Progenitor cell of endocrine pancreas (in vitro differentiated cells): ENCODE data around the gene PHF19. TPM values are rescaled to one million over a fixed set of nuclear protein-coding genes. Genes with fewer than 3 reads are reported as not detected.

Source experiments
- DNase-seq: peaks from one replicate; pipeline ENCODE4 v3.0.0; 2021; ENCODE audit warnings: low spot score; ENCODE audit not compliant: unreplicated experiment
- H3K27ac Mint-ChIP-seq: 2 replicates; pipeline ENCODE4 v1.8.0; 2021; ENCODE audit warnings: mild to moderate bottlenecking, moderate library complexity, mixed read lengths
- H3K27me3 Mint-ChIP-seq: 2 replicates; pipeline ENCODE4 v1.8.0; 2021; ENCODE audit warnings: mixed read lengths
- H3K36me3 Mint-ChIP-seq: 2 replicates; pipeline ENCODE4 v1.8.0; 2022; ENCODE audit warnings: mixed read lengths; ENCODE audit not compliant: insufficient read depth
- H3K4me1 Mint-ChIP-seq: 2 replicates; pipeline ENCODE4 v1.8.0; 2021; ENCODE audit warnings: low read depth, mixed read lengths
- H3K4me3 Mint-ChIP-seq: 2 replicates; pipeline ENCODE4 v1.8.0; 2021; ENCODE audit warnings: low read depth, mild to moderate bottlenecking, moderate library complexity, mixed read lengths
- H3K9me3 Mint-ChIP-seq: 2 replicates; pipeline ENCODE4 v1.8.0; 2021; ENCODE audit warnings: low read depth, mixed read lengths
- total RNA-seq: library from RNA; stranded (reverse); gene quantifications from 2 replicates; pipeline ENCODE4 v1.2.1, GENCODE V29; 2021
- TF ChIP-seq, protein P1 (sequence below): fragments of 200-600 bp; sonication (generic); IDR thresholded peaks from one replicate; pipeline ENCODE4 v1.5.0; 2021; ENCODE audit warnings: antibody characterized with exemption, mild to moderate bottlenecking; ENCODE audit not compliant: unreplicated experiment

Gene PHF19
- total RNA-seq, 1 donor from 2014 or later, result 27.2 TPM

DNA sequence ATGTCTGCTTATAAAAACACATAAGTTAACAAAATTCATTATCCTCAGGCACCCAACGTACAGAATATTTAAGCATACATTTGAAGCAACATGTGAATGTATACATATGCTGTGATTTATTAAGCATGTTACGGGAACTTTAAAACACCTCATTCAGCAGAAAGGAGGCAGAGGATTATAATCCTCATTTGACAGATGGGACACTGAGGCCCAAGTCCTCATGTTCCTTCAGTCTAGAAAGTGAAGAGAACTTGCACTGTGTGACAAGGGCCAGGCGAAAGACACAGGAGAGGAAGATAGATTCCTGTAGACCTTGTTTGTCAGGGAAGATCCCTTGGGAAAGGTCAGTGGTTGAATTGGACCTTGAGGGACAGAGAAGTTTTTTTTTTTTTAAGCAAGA, 26.7 kb downstream of the PHF19 start:
- Mint-ChIP-seq H3K36me3 (no peaks in the 10 kb centered on the region), H3K27me3 (no peaks in the 10 kb centered on the region), H3K4me1 (peaks cover 15% of the 10 kb centered on the region), H3K4me3 (no peak overlapping the region), H3K9me3 (no peaks in the 10 kb centered on the region), H3K27ac (no peak overlapping the region)
- TF ChIP-seq, protein P1, sequence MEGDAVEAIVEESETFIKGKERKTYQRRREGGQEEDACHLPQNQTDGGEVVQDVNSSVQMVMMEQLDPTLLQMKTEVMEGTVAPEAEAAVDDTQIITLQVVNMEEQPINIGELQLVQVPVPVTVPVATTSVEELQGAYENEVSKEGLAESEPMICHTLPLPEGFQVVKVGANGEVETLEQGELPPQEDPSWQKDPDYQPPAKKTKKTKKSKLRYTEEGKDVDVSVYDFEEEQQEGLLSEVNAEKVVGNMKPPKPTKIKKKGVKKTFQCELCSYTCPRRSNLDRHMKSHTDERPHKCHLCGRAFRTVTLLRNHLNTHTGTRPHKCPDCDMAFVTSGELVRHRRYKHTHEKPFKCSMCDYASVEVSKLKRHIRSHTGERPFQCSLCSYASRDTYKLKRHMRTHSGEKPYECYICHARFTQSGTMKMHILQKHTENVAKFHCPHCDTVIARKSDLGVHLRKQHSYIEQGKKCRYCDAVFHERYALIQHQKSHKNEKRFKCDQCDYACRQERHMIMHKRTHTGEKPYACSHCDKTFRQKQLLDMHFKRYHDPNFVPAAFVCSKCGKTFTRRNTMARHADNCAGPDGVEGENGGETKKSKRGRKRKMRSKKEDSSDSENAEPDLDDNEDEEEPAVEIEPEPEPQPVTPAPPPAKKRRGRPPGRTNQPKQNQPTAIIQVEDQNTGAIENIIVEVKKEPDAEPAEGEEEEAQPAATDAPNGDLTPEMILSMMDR, result no peak
- DNase-seq, result no peak

DNA sequence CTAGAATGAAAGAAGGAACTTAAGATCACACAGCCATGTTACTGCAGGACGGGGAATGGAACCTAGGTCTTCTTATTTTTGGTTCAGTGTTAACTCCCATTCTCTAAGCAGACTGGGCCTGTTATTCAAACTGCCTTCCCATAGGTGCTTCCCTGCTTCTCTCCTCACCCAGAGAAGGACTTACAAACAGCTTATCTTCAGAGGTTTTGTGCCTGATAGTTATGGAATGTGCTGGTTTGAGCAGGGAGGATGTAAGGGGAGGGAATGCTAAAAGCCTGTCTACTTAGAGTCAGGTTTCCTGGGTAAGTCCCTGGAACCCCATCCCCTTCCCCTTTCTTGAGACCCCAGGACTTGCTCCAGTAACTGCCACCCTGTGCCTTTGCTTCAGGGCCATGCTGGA, 30.1 kb downstream of the PHF19 start:
- peaks cover 20% of the 10 kb centered on the region for H3K4me1 Mint-ChIP-seq
- DNase-seq, result no peak
- H3K9me3 Mint-ChIP-seq, result no peaks in the 10 kb centered on the region
- peaks cover 3% of the 10 kb centered on the region for H3K36me3 Mint-ChIP-seq
- no peak overlapping the region for H3K4me3 Mint-ChIP-seq
- TF ChIP-seq, protein P1, result no peak
- no peaks in the 10 kb centered on the region for H3K27me3 Mint-ChIP-seq
- H3K27ac Mint-ChIP-seq, result peak overlapping the region; percentile 70

DNA sequence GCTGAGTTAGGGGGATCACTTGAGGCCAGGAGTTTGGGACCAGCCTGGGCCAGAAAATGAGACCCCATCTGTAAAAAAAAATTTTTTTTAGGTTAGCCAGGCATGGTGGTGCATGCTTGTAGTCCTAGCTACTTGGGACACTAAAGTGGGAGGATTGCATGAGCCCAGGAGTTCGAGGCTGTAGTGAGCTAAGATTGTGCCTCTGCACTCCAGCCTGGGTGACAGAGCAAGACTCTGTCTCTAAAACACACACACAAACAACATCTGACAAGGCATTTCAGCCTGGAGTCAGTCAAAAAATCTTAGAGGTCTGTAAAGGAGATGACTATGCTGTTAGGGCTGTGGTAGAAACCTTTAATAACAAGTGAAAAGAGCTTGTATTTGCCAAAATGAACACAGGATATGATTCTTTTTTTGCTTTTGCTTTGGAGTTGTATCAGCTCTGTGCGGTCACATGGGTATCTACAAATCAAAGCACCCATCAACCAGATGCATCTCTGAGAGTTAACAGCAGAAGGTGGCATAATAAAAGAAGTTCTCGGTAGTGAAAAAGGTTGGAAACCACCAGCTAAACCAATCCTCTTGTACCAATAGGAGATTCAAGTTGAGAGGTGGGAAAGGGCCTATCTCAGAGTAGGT, 30.6 kb downstream of the PHF19 start:
- DNase-seq, result no peak
- peaks cover 25% of the 10 kb centered on the region for H3K4me1 Mint-ChIP-seq
- no peaks in the 10 kb centered on the region for H3K9me3 Mint-ChIP-seq
- peaks cover 8% of the 10 kb centered on the region for H3K36me3 Mint-ChIP-seq
- H3K4me3 Mint-ChIP-seq, result no peak overlapping the region
- TF ChIP-seq, protein P1, result no peak
- no peak overlapping the region for H3K27ac Mint-ChIP-seq
- no peaks in the 10 kb centered on the region for H3K27me3 Mint-ChIP-seq

DNA sequence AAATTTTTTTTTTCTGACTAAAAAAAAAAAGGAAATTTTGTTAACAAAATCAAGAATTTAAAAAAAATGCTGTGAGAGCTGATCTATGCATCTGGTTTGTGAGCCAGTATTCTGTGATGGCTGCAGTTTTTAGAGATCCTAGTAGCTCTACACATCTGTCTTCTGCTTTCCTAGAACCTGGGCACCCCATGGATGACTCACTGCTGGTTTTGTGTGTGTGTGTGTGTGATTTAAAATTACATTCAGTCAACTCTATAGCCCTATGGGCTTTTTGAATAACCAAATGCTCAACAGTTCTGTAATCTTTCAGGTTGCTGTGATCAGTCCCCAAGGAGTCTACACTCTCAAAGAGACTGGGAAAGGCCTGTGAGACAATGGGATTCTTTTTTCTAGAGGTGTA, 31.7 kb downstream of the PHF19 start:
- DNase-seq, result no peak
- Mint-ChIP-seq H3K9me3 (no peaks in the 10 kb centered on the region), H3K27ac (no peak overlapping the region), H3K36me3 (peaks cover 9% of the 10 kb centered on the region), H3K4me1 (peaks cover 26% of the 10 kb centered on the region), H3K27me3 (no peaks in the 10 kb centered on the region), H3K4me3 (no peak overlapping the region)
- TF ChIP-seq, protein P1, result no peak

DNA sequence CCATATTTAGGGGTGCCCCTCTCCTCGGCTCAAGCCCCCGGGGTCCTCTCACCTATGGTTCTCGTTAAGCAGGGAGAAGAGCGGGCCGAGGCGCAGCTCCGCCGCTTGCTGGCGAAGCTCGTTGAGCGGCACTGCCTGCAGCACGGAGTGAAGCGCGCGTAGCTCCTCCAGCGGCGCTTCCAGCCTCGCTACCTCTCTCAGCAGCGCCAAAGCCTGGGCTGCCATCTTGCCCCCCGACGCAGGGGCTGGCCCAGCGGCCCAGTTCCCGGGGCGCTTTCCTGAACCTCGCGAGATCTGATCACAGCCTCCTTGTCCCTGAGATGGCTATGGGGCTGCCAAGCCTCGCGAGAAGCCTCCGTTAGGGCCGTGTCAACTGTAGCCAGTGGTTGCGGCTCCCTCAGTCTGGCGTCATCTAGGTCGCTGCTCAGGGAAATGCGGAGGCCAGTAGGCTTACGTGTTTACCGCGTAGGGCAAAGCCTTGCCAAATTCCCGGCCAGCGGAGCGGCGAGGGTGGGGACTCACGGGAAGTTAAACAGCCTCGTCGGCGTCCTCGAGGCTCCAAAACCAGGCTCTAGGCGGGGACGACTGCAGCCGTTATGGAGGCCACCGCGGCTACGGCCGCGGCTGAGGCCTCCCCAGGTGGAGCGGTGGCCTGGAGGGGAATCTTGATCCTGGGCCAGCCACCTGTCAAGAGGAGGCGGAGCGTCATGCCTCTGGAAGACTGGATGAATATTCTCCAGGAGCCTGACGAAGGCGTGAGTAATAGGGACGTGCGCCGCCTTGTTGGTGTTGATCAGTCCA, 34.1 kb downstream of the PHF19 start, which contains the start of gene PSMD5:
Gene PSMD5 (minus strand): TSS at position 238 of the 801 bp plus-strand sequence. CDS start 13 bp downstream, at position 225.
- no peaks in the 10 kb centered on the region for H3K27me3 Mint-ChIP-seq
- peak within 1 kb of the TSS; percentile 98 for H3K27ac Mint-ChIP-seq
- peak within 1 kb of the TSS; percentile 92 for H3K4me3 Mint-ChIP-seq
- peaks cover 11% of the 10 kb centered on the region for H3K36me3 Mint-ChIP-seq
- peaks cover 28% of the 10 kb centered on the region for H3K4me1 Mint-ChIP-seq
- no peaks in the 10 kb centered on the region for H3K9me3 Mint-ChIP-seq
- peak; percentile 89 for DNase-seq
- TF ChIP-seq, protein P1, result peak; percentile 2
